ENCODE results near the gene ERC2. TPM values are rescaled to one million over a fixed set of nuclear protein-coding genes. Genes with fewer than 3 reads are reported as not detected.

ERC2 gene
- total and polyA plus RNA-seq, 12 donors = 0.22 to 4.2 (median 1.7) TPM

DNA sequence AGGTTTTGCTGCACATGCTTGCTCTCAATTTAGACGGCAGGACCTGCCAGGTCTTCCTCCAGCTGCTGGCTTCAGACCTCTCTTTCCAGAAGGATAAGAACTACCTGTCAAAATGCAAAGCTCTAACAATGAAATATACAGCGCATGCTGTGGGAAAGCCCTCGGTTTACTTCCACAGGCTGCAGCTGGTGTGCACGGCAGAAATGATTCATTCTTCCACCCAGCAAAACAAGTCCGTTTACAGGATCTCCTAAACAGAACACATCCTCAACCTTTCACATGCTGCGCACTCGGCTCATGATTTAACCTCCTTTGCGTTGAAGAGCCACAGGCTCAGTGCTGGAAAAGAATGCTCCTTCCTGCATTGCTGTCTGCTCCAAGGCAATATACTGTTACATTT lies 888.8 kb downstream of the ERC2 start:
- Histone ChIP-seq H3K9me3 (peaks cover 0 to 4% (median 0%) of the 10 kb centered on the region in 11 donors), H3K4me3 (no peak overlapping the region), H3K4me1 (no peaks in the 10 kb centered on the region), H3K36me3 (no peaks in the 10 kb centered on the region), H3K27me3 (peaks cover 0 to 9% (median 0%) of the 10 kb centered on the region in 7 donors), H3K27ac (no peak overlapping the region)
- intact Hi-C loops (cut with DNase I) = no loop called here
- no peak for ATAC-seq
- 62 to 74% methylated on average over 8 of the region's 8 CpGs for WGBS, 2 donors
- TF ChIP-seq, protein P1, sequence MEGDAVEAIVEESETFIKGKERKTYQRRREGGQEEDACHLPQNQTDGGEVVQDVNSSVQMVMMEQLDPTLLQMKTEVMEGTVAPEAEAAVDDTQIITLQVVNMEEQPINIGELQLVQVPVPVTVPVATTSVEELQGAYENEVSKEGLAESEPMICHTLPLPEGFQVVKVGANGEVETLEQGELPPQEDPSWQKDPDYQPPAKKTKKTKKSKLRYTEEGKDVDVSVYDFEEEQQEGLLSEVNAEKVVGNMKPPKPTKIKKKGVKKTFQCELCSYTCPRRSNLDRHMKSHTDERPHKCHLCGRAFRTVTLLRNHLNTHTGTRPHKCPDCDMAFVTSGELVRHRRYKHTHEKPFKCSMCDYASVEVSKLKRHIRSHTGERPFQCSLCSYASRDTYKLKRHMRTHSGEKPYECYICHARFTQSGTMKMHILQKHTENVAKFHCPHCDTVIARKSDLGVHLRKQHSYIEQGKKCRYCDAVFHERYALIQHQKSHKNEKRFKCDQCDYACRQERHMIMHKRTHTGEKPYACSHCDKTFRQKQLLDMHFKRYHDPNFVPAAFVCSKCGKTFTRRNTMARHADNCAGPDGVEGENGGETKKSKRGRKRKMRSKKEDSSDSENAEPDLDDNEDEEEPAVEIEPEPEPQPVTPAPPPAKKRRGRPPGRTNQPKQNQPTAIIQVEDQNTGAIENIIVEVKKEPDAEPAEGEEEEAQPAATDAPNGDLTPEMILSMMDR (IDR thresholded peaks at IDR 0.05) = no peak
- no peak for DNase-seq

DNA sequence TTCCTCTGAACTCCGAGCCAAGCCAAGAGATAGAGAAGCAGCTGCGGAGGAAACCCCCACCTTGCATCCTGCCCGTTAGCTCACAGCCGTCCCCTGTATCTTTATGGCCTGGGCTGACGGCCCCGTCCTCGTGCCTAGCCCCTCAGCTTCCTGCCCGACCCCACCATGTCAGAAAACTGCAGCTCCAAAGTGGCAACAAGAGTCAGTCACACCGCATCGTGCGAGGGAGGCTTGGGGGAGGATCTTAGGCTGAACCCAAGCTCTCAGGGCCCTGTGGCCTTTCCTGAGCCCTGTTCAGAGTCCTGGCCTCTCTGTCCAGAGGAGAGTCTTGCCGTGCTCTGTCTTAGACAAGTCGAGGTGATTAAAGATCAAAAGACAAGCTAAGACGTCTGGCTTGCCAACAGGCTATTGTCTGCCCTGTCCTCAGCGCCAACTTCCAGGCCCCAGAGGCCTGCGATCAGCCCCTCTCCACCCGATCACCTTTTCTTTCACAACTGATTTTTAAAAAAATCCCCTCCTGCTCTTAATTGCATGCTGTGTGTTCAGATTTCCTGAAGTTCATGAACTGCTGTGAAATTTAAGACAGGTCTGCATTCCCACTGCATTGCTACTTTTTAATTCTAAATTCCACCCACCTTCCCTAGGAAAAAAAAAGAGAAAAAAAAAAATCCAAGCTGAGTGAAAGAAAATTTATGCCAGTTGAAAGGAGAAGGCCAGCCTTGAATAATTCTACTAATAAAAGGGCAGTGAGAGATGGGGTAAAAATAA lies 891.5 kb downstream of the ERC2 start:
- Histone ChIP-seq H3K9me3 (peaks cover 0 to 4% (median 0%) of the 10 kb centered on the region in 11 donors), H3K36me3 (no peaks in the 10 kb centered on the region), H3K4me3 (no peak overlapping the region), H3K27ac (no peak overlapping the region), H3K4me1 (peaks cover 0 to 9% (median 0%) of the 10 kb centered on the region in 9 donors), H3K27me3 (peaks cover 0 to 5% (median 0%) of the 10 kb centered on the region in 7 donors)
- TF ChIP-seq, protein P1 (IDR thresholded peaks at IDR 0.05) = no peak
- intact Hi-C loops (cut with DNase I) = no loop called here
- no peak for DNase-seq
- no peak for ATAC-seq
- 55 to 60% methylated on average over 17 of the region's 17 CpGs for WGBS, 2 donors

- peaks cover 0 to 4% (median 0%) of the 10 kb centered on the region in 11 donors for H3K9me3 ChIP-seq
- H3K27ac ChIP-seq = no peak overlapping the region
- H3K4me3 ChIP-seq = no peak overlapping the region
- intact Hi-C loops (cut with DNase I) = loop anchor here in 2 of 10 donors (5.0 kb wide), 2 partner anchors 87 to 133 kb away; partner anchors contain the start of gene WNT5A (in 1 of the 2)
- DNase-seq (no peak), ATAC-seq (no peak)
- peaks cover 0 to 13% (median 0%) of the 10 kb centered on the region in 9 donors for H3K4me1 ChIP-seq
- H3K27me3 ChIP-seq = peaks cover 0 to 7% (median 0%) of the 10 kb centered on the region in 7 donors
- 92 to 95% methylated on average over 3 of the region's 3 CpGs for WGBS, 2 donors
- TF ChIP-seq, protein P1 (IDR thresholded peaks at IDR 0.05) = no peak
- no peaks in the 10 kb centered on the region for H3K36me3 ChIP-seq
These were observed 893.6 kb downstream of the ERC2 start for GRCh38 chr3:55574671-55575070.

DNA sequence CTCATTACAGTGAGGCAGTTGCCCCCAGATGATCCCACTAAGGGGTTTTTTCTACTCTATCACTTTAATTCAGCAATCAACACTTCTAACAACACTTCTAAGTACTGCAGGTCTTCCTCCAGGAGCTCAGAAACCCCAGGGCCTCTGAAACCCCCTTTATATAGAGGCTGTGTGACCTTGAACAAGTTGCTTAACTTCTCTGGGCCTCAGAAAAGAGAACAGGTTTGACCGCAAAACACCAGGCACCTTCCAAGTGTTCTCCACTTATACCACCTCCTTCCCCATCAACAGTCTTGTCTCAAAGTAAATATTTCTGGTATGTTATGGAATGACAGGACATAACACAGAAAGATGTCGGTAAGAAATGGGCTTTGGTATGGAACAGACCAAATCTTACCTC lies 895.5 kb downstream of the ERC2 start:
- Histone ChIP-seq H3K36me3 (no peaks in the 10 kb centered on the region), H3K27me3 (peaks cover 0 to 7% (median 0%) of the 10 kb centered on the region in 7 donors), H3K4me3 (no peak overlapping the region), H3K27ac (no peak overlapping the region), H3K4me1 (peaks cover 0 to 13% (median 0%) of the 10 kb centered on the region in 9 donors), H3K9me3 (no peaks in the 10 kb centered on the region)
- TF ChIP-seq, protein P1 (IDR thresholded peaks at IDR 0.05) = no peak
- intact Hi-C loops (cut with DNase I) = loop anchor here in 2 of 10 donors (5.0 kb wide), 2 partner anchors 86 to 134 kb away; partner anchors contain the start of gene WNT5A (in 1 of the 2)
- DNase-seq = no peak
- WGBS, 2 donors = 85 to 91% methylated on average over 2 of the region's 2 CpGs
- ATAC-seq = no peak

Measured in heart right ventricle (tissue), 16 donors.